22Rv1 (cell line): ENCODE data around the gene FMR1.

ENCODE experiments used
- ZFX ChIP-seq: fragments of 450-650 bp; IDR thresholded peaks from 2 replicates; pipeline ENCODE4 v1.6.1; 2017; ENCODE audit warnings: antibody characterized with exemption, borderline replicate concordance
- TF ChIP-seq, protein P1 (sequence below): fragments of 450-650 bp; IDR thresholded peaks from 2 replicates; pipeline ENCODE4 v1.5.1; 2017; ENCODE audit warnings: mild to moderate bottlenecking

DNA sequence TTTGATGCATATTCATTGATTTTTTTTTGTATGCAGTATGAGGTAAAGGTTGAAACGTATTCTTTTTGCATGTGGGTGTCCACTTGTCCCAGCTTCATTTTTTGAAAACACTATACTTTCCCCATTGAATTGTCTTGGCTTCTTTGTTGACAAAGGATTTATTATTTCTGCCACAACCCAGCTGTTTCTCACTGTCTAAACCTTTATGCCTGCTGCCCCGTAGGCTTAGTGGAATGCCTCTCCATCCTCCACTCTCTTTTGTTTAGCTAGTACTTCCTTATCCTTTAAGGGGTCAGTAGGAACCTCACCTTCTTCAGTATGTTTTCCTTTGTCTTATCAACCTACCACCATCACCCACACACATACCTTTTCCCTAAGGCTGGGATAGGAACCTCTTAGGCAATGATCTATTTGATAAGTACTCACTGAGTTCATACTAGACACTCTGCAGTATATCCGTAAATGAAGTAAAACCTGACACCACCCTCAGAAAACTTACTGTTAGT, 8.5 kb downstream of the FMR1 start:
- TF ChIP-seq, protein P1, sequence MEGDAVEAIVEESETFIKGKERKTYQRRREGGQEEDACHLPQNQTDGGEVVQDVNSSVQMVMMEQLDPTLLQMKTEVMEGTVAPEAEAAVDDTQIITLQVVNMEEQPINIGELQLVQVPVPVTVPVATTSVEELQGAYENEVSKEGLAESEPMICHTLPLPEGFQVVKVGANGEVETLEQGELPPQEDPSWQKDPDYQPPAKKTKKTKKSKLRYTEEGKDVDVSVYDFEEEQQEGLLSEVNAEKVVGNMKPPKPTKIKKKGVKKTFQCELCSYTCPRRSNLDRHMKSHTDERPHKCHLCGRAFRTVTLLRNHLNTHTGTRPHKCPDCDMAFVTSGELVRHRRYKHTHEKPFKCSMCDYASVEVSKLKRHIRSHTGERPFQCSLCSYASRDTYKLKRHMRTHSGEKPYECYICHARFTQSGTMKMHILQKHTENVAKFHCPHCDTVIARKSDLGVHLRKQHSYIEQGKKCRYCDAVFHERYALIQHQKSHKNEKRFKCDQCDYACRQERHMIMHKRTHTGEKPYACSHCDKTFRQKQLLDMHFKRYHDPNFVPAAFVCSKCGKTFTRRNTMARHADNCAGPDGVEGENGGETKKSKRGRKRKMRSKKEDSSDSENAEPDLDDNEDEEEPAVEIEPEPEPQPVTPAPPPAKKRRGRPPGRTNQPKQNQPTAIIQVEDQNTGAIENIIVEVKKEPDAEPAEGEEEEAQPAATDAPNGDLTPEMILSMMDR, result no peak
- no peak for TF ChIP-seq ZFX
